Fibroblast of lung (primary cell): Measurements from ENCODE around the gene PPP2R3B.

ENCODE experiments used
- EZH2 ChIP-seq: IDR thresholded peaks from 2 replicates; pipeline ENCODE4 v1.5.1; 2012; ENCODE audit warnings: low read length, control low read depth, mild to moderate bottlenecking; ENCODE audit errors: missing control alignments
- TF ChIP-seq, protein P1 (sequence below), 2 donors: IDR thresholded peaks in 1 of 2; conservative IDR thresholded peaks in 1 of 2; 1 replicate in 1 of 2; 2 replicates in 1 of 2; pipeline ENCODE4 v1.5.1; 2011 to 2012; ENCODE audit warnings: low read length in 2 of 2, control low read depth in 1 of 2, inconsistent platforms in 1 of 2, low read depth in 1 of 2, mild to moderate bottlenecking in 1 of 2

DNA sequence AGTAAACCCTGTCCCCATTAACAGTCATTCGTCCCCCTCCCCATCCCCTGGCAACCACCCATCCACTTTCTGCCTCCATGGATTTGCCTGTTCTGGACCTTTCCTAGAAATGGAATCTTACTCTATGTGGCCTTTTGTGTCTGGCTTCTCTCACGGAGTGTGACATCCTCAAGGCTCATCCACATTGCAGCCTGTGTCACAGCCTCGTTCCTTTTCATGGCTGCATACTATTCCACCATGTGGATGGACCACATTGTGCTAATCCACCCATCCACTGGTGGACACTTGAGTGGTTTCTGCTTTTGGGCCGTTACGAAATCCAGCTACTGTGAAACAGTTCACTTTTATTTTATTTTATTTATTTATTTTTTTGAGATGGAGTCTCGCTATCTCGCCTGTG, 8.1 kb upstream of the PPP2R3B start:
- TF ChIP-seq, protein P1, sequence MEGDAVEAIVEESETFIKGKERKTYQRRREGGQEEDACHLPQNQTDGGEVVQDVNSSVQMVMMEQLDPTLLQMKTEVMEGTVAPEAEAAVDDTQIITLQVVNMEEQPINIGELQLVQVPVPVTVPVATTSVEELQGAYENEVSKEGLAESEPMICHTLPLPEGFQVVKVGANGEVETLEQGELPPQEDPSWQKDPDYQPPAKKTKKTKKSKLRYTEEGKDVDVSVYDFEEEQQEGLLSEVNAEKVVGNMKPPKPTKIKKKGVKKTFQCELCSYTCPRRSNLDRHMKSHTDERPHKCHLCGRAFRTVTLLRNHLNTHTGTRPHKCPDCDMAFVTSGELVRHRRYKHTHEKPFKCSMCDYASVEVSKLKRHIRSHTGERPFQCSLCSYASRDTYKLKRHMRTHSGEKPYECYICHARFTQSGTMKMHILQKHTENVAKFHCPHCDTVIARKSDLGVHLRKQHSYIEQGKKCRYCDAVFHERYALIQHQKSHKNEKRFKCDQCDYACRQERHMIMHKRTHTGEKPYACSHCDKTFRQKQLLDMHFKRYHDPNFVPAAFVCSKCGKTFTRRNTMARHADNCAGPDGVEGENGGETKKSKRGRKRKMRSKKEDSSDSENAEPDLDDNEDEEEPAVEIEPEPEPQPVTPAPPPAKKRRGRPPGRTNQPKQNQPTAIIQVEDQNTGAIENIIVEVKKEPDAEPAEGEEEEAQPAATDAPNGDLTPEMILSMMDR (conservative IDR thresholded peaks at IDR 0.05 in 1 of 2, IDR thresholded peaks at IDR 0.05 in 1 of 2; ENCODE audit: low read depth in 1 of 2, low read length in 2 of 2) = no peak
- TF ChIP-seq EZH2 = no peak
